ENCODE results near the gene BATF2.

DNA sequence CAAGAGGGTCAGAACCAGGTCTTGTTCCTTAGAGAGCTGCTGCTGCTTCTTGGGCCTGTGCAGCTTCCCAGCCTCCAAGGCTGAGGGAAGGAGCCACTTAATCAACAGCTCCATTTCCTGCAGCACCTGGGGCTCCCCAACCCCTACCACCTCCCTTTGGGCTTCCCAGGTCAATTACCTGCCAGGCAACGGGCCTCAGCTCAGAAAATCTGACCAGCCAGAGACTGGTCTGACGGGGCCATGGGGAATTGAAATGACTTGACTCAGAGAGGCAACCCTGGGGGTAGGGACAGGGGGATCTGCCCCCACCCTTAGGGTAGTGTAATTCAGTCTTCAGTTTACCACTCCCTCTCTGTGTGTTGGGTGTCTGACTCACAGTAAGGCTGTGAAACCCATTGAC lies 20.1 kb downstream of the BATF2 start:
- TF ChIP-seq, protein P1, sequence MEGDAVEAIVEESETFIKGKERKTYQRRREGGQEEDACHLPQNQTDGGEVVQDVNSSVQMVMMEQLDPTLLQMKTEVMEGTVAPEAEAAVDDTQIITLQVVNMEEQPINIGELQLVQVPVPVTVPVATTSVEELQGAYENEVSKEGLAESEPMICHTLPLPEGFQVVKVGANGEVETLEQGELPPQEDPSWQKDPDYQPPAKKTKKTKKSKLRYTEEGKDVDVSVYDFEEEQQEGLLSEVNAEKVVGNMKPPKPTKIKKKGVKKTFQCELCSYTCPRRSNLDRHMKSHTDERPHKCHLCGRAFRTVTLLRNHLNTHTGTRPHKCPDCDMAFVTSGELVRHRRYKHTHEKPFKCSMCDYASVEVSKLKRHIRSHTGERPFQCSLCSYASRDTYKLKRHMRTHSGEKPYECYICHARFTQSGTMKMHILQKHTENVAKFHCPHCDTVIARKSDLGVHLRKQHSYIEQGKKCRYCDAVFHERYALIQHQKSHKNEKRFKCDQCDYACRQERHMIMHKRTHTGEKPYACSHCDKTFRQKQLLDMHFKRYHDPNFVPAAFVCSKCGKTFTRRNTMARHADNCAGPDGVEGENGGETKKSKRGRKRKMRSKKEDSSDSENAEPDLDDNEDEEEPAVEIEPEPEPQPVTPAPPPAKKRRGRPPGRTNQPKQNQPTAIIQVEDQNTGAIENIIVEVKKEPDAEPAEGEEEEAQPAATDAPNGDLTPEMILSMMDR (conservative IDR thresholded peaks at IDR 0.05): no peak
- TF ChIP-seq ZFX (IDR thresholded peaks at IDR 0.05): no peak
